Mammary epithelial cell (primary cell): ENCODE data around the gene BBIP1.

ENCODE experiments used
- EZH2 ChIP-seq: IDR thresholded peaks from 2 replicates; pipeline ENCODE4 v1.6.1; 2012; ENCODE audit warnings: low read length, inconsistent platforms, borderline replicate concordance
- TF ChIP-seq, protein P1 (sequence below), 2 donors: IDR thresholded peaks in 1 of 2; conservative IDR thresholded peaks in 1 of 2; 2 replicates each; pipeline ENCODE4 v1.5.1; 2011 to 2012; ENCODE audit warnings: inconsistent platforms in 2 of 2, low read length in 2 of 2, mild to moderate bottlenecking in 2 of 2, control low read depth in 1 of 2, low read depth in 1 of 2; ENCODE audit not compliant: insufficient read depth in 1 of 2; ENCODE audit errors: extremely low read depth in 1 of 2

DNA sequence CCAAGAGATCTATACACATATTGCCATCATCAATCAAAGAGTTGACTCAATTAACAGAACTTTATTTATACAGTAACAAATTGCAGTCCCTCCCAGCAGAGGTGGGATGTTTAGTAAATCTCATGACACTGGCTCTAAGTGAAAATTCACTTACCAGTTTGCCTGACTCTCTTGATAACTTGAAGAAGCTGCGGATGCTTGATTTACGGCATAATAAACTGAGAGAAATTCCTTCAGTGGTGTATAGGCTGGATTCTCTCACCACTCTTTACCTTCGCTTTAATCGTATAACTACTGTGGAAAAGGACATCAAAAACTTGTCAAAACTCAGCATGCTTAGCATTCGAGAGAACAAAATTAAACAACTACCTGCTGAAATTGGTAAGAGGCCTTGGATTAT is 45.7 kb upstream of the BBIP1 start:
- TF ChIP-seq, protein P1, sequence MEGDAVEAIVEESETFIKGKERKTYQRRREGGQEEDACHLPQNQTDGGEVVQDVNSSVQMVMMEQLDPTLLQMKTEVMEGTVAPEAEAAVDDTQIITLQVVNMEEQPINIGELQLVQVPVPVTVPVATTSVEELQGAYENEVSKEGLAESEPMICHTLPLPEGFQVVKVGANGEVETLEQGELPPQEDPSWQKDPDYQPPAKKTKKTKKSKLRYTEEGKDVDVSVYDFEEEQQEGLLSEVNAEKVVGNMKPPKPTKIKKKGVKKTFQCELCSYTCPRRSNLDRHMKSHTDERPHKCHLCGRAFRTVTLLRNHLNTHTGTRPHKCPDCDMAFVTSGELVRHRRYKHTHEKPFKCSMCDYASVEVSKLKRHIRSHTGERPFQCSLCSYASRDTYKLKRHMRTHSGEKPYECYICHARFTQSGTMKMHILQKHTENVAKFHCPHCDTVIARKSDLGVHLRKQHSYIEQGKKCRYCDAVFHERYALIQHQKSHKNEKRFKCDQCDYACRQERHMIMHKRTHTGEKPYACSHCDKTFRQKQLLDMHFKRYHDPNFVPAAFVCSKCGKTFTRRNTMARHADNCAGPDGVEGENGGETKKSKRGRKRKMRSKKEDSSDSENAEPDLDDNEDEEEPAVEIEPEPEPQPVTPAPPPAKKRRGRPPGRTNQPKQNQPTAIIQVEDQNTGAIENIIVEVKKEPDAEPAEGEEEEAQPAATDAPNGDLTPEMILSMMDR (conservative IDR thresholded peaks at IDR 0.05 in 1 of 2, IDR thresholded peaks at IDR 0.05 in 1 of 2; ENCODE audit: extremely low read depth in 1 of 2, insufficient read depth in 1 of 2, low read depth in 1 of 2, low read length in 2 of 2), result no peak
- TF ChIP-seq EZH2, result no peak
